Stimulated activated naive CD4-positive, alpha-beta T cell treated with Interleukin-2 at 50 U/mL for 16 hours (primary cell): ENCODE measurements around the gene GHITM.
"Not testable (repeated sequence)": the region's sequence is repeated elsewhere in the genome, so short reads cannot be mapped to it uniquely, and the experiment has no call there.

ENCODE experiments used
- DNase-seq: peaks from one replicate; lab custom pipeline; 2025; lab: John Stamatoyannopoulos, UW

The GHITM gene

GRCh38 chr10:84176351-84176750 is 37.0 kb downstream of the GHITM start:
- no peak for DNase-seq

- DNase-seq = no peak
Measured at GRCh38 chr10:84176836-84177474, 37.6 kb downstream of the GHITM start.

GRCh38 chr10:84177541-84178141 is 38.3 kb downstream of the GHITM start:
- DNase-seq = no peak

DNA sequence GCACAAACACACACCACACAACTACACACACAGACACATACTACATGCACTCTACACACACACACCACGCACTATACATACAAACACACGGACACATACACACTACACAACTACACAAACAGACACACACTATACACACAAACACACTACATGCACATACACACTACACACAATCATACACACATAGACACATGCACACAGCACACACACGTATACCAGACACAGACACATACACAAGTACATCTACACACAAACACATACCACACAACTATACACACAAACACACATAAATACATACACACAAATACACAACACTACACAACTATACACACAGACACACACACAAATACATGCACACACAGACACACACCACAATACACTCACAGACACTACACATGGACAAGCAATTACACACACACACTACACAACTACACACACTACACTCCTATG is 38.9 kb downstream of the GHITM start:
- DNase-seq = no peak

DNA sequence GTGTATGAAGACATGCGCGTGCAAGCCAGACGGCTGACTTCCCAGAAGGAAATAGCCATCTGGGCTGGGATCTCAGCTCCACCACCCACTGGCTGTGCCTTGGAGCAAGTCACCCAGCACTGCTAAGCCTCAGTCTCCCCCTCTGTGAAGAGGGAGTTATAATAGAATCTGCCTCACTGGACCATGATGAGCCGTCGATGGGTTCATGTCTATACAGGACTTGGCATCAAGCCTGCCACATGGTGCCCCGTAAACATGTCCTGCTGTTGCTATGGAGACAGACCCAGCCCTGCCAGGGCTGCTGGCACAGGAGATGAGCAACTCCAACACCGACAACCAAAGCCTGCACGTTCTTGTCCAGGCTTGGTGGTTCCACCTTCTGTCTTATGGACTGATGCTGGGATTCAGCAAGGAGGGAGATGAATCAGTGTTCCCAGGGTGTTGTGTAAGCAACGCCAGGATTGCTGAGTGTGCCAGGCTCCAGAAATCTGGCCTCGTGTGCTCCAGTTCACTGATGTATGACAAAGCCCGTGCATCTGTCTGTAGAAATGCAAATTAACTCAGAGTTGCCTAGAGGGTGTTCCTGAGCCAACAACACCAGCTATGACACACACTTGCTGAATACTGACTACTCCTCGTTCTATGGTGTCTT is 39.9 kb downstream of the GHITM start:
- no peak for DNase-seq

GRCh38 chr10:84180386-84180785 is 41.1 kb downstream of the GHITM start:
- not testable (repeated sequence) for DNase-seq

DNA sequence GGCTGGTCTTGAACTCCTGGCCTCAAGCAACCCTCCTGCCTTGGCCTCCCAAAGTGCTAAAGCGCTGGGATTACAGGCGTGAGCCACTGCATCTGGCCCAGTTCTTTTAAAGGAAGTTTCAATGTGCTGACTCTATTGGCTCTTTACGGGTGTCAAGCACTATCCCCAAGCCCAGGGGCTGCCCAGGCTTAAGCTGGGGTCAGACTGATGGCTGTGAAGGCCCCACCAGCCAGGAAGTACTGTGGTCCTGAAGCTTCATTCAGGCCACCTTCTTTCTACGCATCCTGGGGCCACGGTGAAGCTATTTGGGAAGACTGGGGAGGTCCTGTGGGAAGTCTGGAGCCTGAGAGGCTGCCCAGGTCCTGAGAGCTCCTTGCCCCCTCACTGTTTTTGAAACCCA is 42.3 kb downstream of the GHITM start:
- no peak for DNase-seq

DNA sequence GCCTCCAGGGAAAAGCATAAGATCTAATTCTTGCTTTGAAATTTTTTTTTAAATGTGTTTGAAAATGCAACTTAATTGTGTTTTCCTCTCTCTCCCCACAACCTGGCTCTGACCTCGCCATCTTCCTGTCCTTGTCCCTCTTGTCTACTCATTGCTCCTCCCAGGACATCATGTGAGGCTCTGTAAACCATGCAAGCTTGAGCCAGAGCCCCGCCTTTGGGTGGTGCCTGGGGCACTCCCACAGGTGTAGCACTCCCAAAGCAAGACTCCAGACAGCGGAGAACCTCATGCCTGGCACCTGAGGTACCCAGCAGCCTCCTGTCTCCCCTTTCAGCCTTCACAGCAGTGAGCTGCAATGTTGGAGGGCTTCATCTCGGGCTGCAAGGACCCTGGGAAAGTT is 45.2 kb downstream of the GHITM start:
- no peak for DNase-seq

DNA sequence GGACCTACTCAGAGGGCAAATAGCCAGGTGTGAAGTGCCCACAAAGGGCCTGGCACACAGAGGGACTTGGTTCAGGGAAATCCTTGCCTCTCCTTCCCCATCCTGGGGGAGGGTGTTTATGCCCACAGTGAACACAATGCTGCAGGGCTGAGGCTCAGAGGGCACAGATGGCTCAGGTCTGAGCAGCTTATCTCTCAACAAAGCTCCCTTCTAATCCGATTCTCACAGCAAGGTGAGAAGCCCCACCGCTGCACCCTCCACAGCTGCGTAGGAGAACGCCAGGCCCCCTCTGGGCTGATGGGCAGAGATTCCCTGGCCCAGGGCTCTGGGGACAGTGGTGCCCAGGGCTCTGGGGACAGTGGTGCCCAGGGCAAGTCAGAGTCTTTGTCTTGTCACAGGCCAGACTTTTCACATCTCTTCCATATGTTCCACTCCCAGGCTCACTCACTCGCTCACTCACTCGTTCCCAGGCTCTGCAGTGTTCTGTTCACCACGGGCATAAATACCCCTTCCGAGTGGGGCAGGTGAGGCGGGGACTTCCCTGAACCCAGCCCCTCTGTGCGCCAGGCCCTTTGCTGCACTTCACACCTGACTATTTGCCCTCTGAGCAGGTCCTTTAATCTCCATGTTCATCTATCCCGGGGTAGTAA is 46.3 kb downstream of the GHITM start:
- DNase-seq = no peak

- DNase-seq = no peak
Measured at GRCh38 chr10:84188815-84189214, 49.5 kb downstream of the GHITM start.

- no peak for DNase-seq
Measured at GRCh38 chr10:84190621-84191020, 51.3 kb downstream of the GHITM start.

DNA sequence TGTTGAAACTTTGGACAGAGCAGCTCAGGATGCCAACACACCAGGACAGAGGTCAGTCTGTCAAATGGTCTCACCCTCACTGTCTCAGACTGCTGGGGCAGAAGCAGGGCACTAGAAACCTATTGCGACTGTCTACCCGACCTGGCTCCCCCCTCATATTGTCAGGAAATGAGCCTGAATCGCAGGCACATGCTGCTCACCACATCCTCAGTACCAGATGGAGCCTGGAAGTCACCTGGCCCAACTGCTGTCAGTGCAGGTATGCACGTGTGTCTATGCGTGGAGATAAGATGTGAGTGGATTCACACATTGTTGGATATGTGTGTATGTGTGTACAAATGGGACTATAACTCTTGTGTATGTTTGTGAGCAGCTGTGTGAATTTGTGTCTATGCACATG is 51.8 kb downstream of the GHITM start:
- DNase-seq = no peak

DNA sequence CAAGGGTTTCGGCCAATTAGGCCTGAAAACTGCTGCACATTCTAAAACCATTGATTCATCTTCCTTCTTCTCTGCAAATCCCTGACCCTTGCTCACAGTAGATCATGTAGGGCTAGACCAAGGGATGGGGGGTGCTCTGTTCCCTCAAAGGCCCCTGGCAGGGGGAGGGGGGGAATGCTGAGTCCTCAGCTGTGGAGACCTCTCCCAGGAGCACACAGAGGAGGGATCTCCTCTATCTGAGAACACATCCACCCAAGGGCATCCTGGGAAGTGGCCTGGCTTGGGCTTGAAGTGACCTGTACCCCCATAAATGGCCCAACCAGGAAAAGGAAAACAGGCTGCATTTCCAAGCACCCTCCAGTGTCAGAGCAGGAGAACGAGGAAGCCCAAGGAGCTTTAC is 54.0 kb downstream of the GHITM start:
- no peak for DNase-seq

DNA sequence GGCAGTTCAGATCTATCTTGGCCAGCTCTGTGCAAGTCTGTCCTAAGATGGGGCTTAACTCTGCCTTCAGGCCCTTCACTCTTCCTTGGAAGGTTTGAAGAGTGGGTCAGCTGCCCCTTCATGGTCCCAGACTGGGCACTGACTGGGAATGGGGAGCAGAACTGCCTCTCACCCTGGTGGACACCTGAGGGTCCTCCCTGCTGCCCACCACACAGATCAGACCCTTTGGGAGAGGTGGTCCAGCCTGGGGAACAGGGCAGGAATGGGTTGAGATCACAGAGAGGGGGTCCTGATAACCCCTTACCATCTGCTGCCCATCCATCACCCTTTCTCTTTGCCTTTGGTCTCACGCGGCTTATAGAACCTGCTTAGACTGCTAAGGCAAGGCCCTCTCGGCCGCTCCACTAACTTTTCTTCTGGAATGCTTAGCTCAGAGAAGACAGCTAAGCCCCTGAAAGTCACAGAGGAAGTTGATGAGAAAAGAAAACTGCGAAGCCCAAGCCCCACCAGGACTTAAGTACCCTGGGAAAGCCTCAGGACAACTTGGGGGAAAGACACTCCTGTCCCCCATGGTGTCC is 54.6 kb downstream of the GHITM start:
- DNase-seq = no peak

- no peak for DNase-seq
Measured at GRCh38 chr10:84194424-84195043, 55.2 kb downstream of the GHITM start, which contains the start of gene CDHR1. Gene CDHR1 (plus strand): TSS chr10:84194537. CDS start chr10:84194761, 224 bp downstream.

DNA sequence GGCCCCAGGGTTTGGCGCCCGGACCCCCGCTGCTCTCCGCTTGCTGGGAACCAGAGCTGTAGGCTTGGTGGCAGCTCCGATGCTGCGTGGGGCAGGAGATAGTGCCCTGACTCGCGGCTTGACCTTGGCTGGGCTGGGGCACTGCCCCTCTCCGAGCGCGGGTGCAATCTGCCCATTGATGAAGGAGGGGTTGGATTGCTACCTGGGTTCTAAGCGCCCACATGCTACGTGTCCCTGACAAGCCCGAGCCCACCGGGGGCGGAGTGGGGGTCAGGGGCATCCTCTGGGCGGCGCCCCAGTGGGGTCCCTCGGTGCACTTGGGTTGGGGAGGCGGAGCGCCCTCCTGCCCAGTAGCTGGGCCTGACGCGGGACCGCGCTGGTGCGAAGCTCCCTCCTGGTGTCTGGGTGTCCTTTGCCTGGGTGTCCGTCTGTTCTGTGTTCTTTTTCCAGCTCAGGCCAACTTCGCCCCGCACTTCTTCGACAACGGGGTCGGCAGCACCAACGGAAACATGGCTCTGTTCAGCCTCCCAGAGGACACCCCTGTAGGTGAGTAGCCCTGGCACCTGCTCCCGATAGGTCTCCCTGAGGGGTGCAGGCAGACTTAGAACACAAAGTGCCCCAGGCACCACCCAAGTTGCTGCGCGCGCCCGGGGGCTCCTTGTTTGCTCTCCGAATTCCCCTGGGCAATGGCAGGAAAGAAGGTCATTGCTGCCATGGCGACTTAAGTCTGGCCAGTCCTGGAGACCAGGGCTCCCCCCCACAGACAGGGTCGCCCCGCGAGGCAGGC is 55.9 kb downstream of the GHITM start:
- DNase-seq = no peak

GRCh38 chr10:84196083-84196482 is 56.8 kb downstream of the GHITM start:
- no peak for DNase-seq

GRCh38 chr10:84196941-84197340 is 57.6 kb downstream of the GHITM start:
- no peak for DNase-seq

DNA sequence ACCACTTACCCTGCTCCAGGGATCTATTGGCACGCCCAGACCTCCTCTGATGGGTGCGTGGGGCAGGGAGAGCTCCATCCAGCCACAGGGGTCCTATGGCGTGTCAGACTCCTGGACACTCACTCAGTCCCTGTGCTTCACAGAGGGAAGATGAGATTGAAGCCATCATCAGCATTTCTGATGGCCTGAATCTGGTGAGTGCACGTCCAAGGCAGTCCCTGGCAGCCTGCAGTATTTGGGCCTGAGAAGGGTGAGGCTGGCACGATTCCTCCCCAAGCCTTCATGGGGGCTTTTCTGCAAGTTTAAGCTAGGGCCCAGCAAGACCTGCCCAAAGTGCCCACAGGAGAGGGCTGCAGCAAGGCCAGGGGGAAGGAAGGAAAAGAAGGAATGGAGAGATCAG is 58.3 kb downstream of the GHITM start:
- DNase-seq = no peak

- no peak for DNase-seq
Measured at GRCh38 chr10:84198206-84198915, 59.1 kb downstream of the GHITM start.
